ENCODE measurements around the gene SCML1.

Gene SCML1, protein sequence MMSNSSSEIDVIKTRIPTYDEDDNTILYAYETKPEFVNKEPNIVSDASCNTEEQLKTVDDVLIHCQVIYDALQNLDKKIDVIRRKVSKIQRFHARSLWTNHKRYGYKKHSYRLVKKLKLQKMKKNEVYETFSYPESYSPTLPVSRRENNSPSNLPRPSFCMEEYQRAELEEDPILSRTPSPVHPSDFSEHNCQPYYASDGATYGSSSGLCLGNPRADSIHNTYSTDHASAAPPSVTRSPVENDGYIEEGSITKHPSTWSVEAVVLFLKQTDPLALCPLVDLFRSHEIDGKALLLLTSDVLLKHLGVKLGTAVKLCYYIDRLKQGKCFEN

DNA sequence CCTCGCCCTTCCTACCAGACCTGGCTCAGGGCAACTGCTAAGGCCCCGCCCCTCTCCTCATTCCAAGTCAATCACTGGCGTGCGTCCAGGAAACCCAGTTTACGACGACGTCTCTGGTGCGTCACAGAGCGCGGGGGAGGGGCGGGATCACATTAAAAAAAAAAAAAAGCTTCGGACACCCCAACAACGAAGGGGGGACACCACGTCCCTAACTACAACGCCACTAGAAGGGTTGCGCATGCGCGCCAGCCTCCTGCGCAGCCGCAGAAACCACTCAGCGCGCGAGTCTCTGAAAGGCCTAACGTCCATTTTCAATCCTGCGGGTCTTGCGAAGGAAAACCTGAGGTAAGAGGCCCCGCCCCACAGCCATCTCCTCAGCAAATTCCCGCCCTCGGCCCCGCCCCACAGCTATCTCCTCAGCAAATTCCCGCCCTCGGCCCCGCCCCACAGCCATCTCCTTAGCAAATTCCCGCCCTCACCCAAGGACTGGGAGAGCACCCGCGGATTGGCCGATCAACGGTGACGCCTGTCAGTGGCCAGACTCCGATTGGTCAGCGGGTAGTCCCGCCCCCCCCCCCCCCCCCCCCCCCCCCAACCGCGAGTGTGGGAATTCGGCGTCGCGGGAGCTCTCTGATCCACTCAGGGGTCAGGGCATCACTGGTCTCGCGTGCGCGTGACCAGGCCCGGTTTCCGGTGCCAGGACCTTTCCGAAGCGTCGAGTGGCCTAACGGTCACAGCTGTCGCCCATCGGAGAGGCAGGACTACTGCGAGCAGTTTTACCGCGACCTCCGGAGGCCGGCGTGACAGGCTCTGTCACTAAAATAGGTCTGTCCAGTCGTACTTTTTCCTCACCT, at the start of gene SCML1:
SCML1 (plus strand) TSS at position 638 of the 854 bp plus-strand sequence. CDS start 6,694 bp downstream, outside the sequence.
- no peaks in the 10 kb centered on the region for H3K36me3 ChIP-seq (ENCODE audit: control insufficient read depth, insufficient read depth, low read length)
- peak; percentile 82 for DNase-seq (ENCODE audit: extremely low read depth, insufficient read length)
- TF ChIP-seq, protein P1, sequence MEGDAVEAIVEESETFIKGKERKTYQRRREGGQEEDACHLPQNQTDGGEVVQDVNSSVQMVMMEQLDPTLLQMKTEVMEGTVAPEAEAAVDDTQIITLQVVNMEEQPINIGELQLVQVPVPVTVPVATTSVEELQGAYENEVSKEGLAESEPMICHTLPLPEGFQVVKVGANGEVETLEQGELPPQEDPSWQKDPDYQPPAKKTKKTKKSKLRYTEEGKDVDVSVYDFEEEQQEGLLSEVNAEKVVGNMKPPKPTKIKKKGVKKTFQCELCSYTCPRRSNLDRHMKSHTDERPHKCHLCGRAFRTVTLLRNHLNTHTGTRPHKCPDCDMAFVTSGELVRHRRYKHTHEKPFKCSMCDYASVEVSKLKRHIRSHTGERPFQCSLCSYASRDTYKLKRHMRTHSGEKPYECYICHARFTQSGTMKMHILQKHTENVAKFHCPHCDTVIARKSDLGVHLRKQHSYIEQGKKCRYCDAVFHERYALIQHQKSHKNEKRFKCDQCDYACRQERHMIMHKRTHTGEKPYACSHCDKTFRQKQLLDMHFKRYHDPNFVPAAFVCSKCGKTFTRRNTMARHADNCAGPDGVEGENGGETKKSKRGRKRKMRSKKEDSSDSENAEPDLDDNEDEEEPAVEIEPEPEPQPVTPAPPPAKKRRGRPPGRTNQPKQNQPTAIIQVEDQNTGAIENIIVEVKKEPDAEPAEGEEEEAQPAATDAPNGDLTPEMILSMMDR (IDR thresholded peaks at IDR 0.05; ENCODE audit: insufficient read depth, low read length, poor library complexity, severe bottlenecking): no peak
- H3K4me3 ChIP-seq (replicated peaks; ENCODE audit: low read depth, low read length): no peak within 1 kb of the TSS
- no peaks in the 10 kb centered on the region for H3K27me3 ChIP-seq (replicated peaks; ENCODE audit: control insufficient read depth, insufficient read depth, low read length)

DNA sequence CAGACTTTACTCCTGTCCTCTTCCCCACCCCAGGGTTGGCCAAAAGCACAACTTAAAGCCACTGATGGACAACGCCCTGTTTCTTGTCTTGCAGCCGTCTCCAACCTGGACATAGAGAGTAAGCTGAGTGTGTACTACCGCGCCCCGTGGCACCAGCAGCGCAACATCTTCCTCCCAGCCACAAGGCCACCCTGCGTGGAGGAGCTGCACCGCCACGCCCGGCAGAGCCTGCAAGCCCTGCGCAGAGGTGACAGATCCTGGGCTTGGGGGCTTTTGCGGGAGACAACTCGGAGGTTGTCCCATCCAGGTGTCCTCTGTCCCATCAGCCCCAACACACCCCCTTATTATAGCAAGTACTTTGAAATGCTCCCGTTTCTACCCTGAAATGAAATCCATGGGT, 49.6 kb upstream of the SCML1 start:
- TF ChIP-seq, protein P1 (IDR thresholded peaks at IDR 0.05; ENCODE audit: insufficient read depth, low read length, poor library complexity, severe bottlenecking): no peak
- H3K4me3 ChIP-seq (replicated peaks; ENCODE audit: low read depth, low read length): no peak overlapping the region
- H3K36me3 ChIP-seq (ENCODE audit: control insufficient read depth, insufficient read depth, low read length): no peaks in the 10 kb centered on the region

DNA sequence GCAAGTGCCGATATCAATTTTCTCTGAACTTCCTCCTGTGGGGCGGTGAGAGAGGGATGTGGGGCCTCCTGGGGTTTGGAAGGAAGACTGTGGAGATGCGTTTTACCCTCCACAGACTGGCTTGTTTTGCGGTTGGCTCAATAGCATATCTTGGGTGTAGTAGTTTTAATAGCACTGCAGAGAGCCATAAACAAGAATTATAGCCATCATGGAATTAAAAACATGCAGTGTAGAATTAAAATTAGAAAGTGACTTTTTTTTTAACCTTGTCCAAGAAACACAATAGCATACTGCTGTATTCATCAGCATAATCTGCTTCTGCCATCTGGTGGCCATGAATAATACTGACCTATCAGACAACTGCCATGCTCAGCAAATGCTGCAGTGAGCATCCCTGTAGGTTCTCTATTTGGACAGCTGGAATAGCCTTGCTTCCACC, 47.3 kb upstream of the SCML1 start:
- Histone ChIP-seq H3K27me3 (replicated peaks; ENCODE audit: control insufficient read depth, insufficient read depth, low read length) (no peaks in the 10 kb centered on the region; the same call in 1 of the 2 replicates), H3K36me3 (ENCODE audit: control insufficient read depth, insufficient read depth, low read length) (no peaks in the 10 kb centered on the region), H3K4me3 (replicated peaks; ENCODE audit: low read depth, low read length) (no peak overlapping the region)
- TF ChIP-seq, protein P1 (IDR thresholded peaks at IDR 0.05; ENCODE audit: insufficient read depth, low read length, poor library complexity, severe bottlenecking): peak; percentile 60
- DNase-seq (ENCODE audit: extremely low read depth, insufficient read length): no peak

More for the DNA sequence above, 49.6 kb upstream of the SCML1 start:
- DNase-seq (ENCODE audit: extremely low read depth, insufficient read length): no peak
- no peaks in the 10 kb centered on the region; the same call in 1 of the 2 replicates for H3K27me3 ChIP-seq (replicated peaks; ENCODE audit: control insufficient read depth, insufficient read depth, low read length)

DNA sequence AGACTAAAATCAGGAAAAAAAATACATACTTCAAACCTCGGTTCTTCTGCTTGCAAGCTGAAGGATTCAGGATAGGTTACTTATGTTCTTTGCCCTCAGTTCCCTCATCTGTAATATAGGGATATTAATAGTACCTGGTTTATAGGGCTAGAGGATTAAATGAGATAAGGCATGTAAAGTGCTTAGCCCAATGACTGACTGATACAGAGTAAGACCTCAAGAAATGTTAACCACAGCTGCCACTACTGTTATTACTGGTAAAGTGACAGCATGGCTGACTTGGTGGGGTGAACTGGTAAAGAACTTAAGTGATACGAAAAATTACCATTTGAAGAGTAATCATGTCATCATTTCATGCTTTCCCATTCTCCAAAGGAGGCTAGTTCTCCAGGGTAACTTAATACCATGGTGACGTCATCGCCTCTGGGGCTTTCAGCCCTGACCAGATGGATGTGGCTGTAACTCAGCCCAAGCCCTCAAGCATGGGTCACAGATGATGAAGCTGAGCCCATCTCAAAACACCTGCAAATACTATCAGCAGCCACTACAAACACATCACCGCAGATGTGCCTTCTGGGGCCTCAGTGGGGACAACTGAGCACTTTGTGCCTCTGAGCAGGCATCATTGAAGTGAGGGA, 44.5 kb upstream of the SCML1 start:
- no peak for DNase-seq (ENCODE audit: extremely low read depth, insufficient read length)
- Histone ChIP-seq H3K27me3 (replicated peaks; ENCODE audit: control insufficient read depth, insufficient read depth, low read length) (no peaks in the 10 kb centered on the region; the same call in 1 of the 2 replicates), H3K4me3 (replicated peaks; ENCODE audit: low read depth, low read length) (no peak overlapping the region), H3K36me3 (ENCODE audit: control insufficient read depth, insufficient read depth, low read length) (no peaks in the 10 kb centered on the region)
- TF ChIP-seq, protein P1 (IDR thresholded peaks at IDR 0.05; ENCODE audit: insufficient read depth, low read length, poor library complexity, severe bottlenecking): no peak

DNA sequence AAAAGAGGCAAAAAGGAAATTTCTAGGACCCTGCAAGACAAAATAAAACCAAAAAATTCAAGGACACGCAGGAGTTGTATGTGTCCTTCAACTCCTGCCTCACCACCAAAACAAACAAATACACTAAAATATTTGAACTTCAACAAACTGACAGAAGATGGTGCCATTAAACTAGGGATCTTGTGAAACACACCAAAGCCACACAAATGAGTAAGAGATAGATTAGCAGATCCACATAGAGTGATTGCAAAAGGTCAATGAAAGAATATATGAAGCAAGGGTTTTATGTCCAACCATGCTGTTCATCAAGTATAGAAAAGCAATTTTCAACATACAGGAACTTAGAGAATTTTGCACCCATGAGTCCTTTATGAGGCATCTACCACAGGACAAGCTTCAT, 40.1 kb upstream of the SCML1 start:
- TF ChIP-seq, protein P1 (IDR thresholded peaks at IDR 0.05; ENCODE audit: insufficient read depth, low read length, poor library complexity, severe bottlenecking): no peak
- no peaks in the 10 kb centered on the region for H3K36me3 ChIP-seq (ENCODE audit: control insufficient read depth, insufficient read depth, low read length)
- no peak for DNase-seq (ENCODE audit: extremely low read depth, insufficient read length)
- no peak overlapping the region for H3K4me3 ChIP-seq (replicated peaks; ENCODE audit: low read depth, low read length)
- no peaks in the 10 kb centered on the region for H3K27me3 ChIP-seq (replicated peaks; ENCODE audit: control insufficient read depth, insufficient read depth, low read length)

Measured in GM06990 (cell line).